HEK293T (cell line): Measurements from ENCODE around the gene FCGR3A.
"Not testable (repeated sequence)": the region's sequence is repeated elsewhere in the genome, so short reads cannot be mapped to it uniquely, and the experiment has no call there.

ENCODE experiments used
- ARNT ChIP-seq: fragments of 450-650 bp; IDR thresholded peaks from 2 replicates; pipeline ENCODE4 v1.6.1; 2017; ENCODE audit warnings: mild to moderate bottlenecking
- BHLHE40 ChIP-seq: fragments of 450-650 bp; IDR thresholded peaks from 2 replicates; pipeline ENCODE4 v1.6.1; 2016; ENCODE audit warnings: mild to moderate bottlenecking, moderate library complexity, borderline replicate concordance
- CTBP1 ChIP-seq: fragments of 450-650 bp; IDR thresholded peaks from 2 replicates; pipeline ENCODE4 v1.6.1; 2016; ENCODE audit warnings: borderline replicate concordance
- FOXM1 ChIP-seq: fragments of 450-650 bp; IDR thresholded peaks from 2 replicates; pipeline ENCODE4 v1.6.1; 2017; ENCODE audit warnings: mild to moderate bottlenecking, borderline replicate concordance
- HDGF ChIP-seq: fragments of 450-650 bp; IDR thresholded peaks from 2 replicates; pipeline ENCODE4 v1.6.1; 2017; ENCODE audit warnings: antibody characterized with exemption, borderline replicate concordance
- L3MBTL2 ChIP-seq: fragments of 450-650 bp; conservative IDR thresholded peaks from 2 replicates; pipeline ENCODE4 v1.6.1; 2016; ENCODE audit warnings: mild to moderate bottlenecking
- LEF1 ChIP-seq: fragments of 450-650 bp; IDR thresholded peaks from 2 replicates; pipeline ENCODE4 v1.6.1; 2017; ENCODE audit warnings: mild to moderate bottlenecking, borderline replicate concordance
- NFRKB ChIP-seq: fragments of 450-650 bp; IDR thresholded peaks from 2 replicates; pipeline ENCODE4 v1.6.1; 2016; ENCODE audit warnings: mild to moderate bottlenecking, moderate library complexity
- SP1 ChIP-seq: fragments of 450-650 bp; IDR thresholded peaks from 2 replicates; pipeline ENCODE4 v1.6.1; 2017
- SUZ12 ChIP-seq: fragments of 450-650 bp; IDR thresholded peaks from 2 replicates; pipeline ENCODE4 v1.6.1; 2016; ENCODE audit warnings: mild to moderate bottlenecking
- TARDBP ChIP-seq: fragments of 450-650 bp; IDR thresholded peaks from 2 replicates; pipeline ENCODE4 v1.6.1; 2016
- ZNF384 ChIP-seq: fragments of 450-650 bp; IDR thresholded peaks from 2 replicates; pipeline ENCODE4 v1.6.1; 2016
- TF ChIP-seq, protein P1 (sequence below): fragments of 450-650 bp; IDR thresholded peaks from 2 replicates; pipeline ENCODE4 v1.6.1; 2016

- TF ChIP-seq ARNT, TARDBP, LEF1, FOXM1, L3MBTL2, SUZ12, BHLHE40, NFRKB, SP1, HDGF, CTBP1, ZNF384: not testable (repeated sequence)
- TF ChIP-seq, protein P1, sequence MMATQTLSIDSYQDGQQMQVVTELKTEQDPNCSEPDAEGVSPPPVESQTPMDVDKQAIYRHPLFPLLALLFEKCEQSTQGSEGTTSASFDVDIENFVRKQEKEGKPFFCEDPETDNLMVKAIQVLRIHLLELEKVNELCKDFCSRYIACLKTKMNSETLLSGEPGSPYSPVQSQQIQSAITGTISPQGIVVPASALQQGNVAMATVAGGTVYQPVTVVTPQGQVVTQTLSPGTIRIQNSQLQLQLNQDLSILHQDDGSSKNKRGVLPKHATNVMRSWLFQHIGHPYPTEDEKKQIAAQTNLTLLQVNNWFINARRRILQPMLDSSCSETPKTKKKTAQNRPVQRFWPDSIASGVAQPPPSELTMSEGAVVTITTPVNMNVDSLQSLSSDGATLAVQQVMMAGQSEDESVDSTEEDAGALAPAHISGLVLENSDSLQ, result not testable (repeated sequence)
Measured at GRCh38 chr1:161537068-161537669, 12.4 kb downstream of the FCGR3A start.
